HG02852 (cell line): ENCODE measurements around the gene AIFM2.
"Not testable (repeated sequence)": the region's sequence is repeated elsewhere in the genome, so short reads cannot be mapped to it uniquely, and the experiment has no call there.

Experiments
- ATAC-seq: cut with Tn5 transposase; IDR thresholded peaks from one replicate; pipeline ENCODE4 v1.9.1; 2021; ENCODE audit warnings: mild to moderate bottlenecking, moderate library complexity; ENCODE audit not compliant: unreplicated experiment

AIFM2 gene

DNA sequence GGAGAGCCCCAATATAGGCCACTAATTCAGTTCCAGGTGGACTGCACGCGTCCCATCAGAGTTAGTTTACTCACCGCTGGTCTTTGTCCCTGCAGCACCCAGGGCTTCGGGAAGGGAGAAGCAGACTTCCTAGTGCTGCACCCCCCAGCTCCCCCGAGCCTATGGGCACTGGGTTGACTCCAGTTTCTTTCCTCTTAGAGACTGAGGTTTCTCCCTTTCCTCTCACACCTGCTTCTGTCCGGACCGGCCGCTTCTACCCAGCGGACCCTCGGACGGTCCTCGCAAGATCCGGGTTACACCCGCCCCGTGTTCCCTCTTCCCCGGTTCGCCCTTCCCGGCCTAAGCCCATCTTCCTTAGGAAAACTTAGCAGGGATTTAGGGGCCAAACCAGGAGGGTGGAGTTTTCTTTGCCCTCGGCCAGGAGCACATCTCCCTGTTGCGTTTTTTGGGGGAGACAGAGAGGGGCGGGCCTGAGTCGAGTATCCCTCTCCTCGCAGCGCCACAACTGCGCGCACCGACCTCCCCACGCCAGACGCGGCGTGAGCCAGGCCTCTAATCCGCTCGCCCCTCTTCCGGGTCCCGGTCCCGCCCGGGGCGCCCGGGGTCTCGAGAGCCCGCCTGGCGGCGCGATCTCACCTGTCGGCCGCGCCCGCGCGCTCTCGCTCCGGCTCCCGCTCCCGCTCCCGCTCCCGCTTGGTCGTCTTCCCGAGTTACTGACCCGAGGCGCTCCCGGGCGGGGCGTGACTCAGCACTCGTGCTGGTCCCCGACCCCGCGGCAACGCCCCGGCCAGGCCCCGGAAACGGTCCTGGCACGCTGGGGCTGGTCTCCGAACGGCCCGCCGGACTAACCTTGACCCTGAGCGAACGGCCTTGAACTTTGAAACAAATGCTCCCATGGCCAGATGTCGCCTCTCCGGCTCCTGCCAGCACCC, at the start of gene AIFM2:
Gene AIFM2 (minus strand): TSS at position 728 of the 932 bp plus-strand sequence. CDS start 8,741 bp downstream, outside the sequence.
- peak; percentile 81 for ATAC-seq

DNA sequence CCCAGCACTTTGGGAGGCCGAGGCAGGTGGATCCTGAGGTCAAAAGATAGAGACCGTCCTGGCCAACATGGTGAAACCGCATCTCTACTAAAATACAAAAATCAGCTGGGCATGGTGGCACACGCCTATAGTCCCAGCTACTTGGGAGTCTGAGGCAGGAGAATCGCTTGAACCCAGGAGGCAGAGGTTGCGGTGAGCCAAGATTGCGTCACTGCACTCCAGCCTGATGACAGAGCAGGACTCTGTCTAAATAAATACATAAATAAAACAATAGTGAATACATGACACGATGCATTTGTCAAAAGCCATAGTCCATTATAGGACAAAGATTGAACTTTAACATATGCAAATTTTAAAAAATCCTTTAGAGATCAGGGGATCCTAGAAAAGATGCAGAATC, 46.6 kb upstream of the AIFM2 start:
- not testable (repeated sequence) for ATAC-seq

DNA sequence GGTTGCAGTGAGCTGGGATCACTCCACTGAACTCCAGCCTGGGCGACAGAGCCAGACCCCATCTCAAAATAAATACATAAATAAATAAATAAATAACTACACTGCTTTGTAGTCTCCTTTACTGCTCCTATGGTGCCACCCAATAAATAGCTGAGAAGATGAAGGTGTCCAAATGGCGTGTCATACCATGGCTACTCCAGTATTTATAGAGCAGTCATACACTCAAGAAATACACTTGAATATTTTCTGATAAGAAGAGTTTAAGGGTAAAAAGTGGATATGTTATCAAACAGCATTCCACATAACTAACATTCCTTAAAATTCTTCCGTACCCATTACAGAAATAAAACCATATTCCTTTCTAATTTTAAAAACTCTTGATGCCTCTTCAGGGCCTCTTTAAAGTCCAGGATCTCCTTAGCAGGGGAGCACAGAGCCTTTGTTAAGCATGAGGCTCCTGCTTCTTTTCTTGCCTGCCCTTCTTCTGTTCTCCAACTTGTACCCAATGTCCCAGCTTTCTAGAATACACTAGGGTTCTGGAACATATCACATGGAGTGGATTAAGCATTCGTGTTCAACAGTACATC, 45.6 kb upstream of the AIFM2 start:
- no peak for ATAC-seq

DNA sequence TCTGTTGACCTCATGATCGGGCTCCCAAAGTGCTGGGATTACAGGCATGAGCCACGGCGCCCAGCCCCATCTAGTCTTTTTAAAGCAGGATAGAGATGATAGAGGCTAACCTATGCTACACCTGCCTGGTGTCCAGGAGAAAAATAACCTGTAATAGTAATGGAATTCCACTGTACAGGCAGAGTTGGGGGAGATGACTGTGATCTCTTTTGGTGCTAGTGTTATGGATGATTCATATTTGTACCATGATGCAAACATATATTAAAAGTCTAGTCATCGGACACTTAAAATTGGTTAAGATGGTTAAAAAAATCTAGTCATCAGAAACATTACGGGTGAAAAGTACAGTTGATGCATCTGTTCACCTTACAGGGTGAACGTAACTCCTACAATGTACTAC, 43.8 kb upstream of the AIFM2 start:
- ATAC-seq: no peak

DNA sequence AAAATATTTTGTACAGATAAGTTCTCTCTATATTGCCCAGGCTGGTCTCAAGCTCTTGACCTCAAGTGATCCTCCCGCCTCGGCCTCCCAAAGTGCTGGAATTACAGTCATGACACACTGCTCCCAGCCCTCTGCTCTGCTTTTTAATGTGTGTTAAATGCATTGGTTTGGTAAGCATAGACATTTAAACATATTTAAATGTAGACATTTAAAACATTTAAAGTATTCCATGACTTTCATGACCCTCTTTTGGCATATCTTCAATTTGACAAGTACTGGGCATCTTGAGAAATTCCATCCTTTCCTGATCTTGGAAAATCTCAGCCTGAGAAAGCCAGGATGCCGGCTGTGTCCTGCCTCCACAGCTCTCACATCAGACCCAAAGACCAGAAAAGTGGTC, 42.9 kb upstream of the AIFM2 start:
- ATAC-seq: no peak

DNA sequence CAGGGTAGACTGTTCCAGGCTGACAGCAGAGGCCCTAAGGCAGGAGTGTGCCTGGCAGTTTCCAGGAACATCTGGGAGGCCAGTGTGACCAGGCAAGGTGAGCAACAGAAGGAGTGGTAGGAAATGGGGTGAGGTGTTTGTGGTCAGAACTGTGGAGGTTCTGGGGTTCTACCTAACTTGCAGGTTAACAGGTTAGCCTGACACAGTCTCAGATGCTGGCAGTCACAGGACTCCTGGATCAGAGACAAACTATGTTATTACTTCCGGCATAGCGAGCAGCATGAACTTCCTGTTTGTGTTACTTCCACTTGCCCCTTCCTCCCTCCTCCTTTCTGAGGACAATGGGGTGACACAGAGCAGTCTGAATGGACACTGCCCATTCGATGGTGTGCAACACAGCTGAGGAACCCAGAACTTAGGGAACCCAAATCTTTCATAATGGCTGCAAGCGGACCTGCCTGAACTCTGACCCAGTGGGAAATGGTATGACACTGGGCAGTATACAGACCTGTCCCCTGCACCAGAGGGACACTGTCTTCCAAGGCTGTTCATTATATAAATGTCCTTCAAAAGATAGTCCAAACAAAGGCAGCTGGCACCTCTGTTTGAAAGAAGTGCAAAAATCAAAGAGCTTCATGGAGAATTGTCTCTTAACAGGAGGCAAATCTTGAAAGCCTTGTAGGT, 41.6 kb upstream of the AIFM2 start:
- ATAC-seq: no peak

DNA sequence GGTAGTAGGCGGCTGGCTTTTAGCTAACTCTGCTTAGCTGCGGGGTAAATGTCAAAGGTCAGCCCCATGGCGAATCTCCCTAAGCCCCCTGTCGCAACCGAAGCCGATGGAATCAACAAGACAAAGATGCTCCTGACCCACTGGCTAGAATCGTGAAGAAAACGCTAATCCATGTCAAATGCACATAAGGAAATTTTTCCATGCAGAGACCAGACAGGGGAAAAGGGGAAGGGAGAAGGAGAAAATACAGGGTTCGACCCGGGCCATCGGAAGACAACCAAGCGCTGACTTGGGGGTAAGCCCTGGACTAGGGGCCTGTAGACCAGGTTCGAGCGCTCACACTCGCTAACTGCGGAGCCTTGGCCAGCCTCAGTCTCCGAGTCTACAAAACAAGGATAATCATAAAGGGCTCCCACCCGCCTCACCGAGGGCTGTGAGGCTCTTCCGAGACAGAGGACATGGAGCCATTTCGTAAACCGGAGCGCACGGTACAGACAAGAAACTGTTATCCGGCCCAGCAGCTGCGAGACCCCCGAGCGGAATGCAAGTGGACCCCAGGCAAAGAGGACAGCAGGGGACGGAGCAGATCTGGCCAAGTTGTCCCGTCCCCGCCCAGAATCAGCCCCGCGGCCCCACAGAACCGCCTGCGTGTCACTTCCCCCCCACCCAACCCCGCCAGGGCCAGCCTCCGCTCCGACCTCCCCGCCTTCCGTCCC, 37.2 kb upstream of the AIFM2 start:
- ATAC-seq: peak; percentile 16

DNA sequence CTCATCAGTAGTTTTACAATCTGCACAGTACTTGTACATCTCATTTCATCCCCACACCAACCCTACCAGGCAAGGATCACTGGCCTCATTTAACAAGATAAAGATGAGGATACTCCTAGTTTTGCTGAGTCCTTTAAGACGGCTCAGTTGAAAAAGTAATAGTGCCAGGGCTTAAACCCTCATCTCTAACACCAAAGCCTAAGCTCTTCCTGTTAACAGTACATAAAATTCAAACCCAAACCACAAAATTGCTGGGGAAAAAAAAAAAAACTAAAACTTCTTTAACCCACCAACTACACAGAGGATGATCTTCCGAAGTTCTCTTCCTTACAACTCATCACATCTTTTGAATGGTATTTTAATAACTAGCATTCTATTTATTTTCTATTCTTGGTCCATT, 36.4 kb upstream of the AIFM2 start:
- ATAC-seq: no peak

DNA sequence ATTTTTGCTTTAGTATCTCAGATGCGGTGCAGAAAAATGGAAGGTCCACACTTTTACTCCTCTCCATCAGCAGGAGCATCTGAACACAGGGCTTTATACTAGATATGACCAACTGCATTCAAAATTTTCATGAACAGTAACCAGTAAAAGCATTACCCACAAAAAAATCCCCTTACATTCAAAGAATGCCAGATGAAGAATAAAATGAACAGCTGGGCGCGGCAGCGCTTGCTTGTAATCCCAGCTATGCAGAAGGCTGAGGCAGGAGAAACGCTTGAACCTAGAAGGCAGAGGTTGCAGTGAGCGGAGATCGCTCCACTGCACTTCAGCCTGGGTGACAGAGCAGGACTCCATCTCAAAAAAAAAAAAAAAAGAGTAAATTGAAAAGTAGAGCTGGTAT, 34.6 kb upstream of the AIFM2 start:
- ATAC-seq: no peak

DNA sequence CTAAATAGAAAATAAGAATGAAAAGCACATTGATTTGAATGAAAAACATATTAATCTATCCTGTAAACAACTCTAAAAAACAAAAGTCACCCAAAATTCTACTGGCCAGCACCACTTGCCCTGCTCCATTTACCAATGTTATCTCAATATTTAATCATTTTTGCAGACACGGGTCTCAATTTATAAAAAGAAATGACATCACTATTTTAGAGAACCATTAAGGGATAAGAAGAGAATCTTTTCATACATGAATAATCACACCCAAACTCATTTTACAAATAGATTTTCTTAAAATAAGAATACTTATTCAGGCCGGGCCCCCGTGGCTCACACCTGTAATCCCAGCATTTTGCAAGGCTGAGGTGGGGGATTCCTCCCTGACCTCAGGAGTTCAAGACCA, 33.8 kb upstream of the AIFM2 start:
- no peak for ATAC-seq

DNA sequence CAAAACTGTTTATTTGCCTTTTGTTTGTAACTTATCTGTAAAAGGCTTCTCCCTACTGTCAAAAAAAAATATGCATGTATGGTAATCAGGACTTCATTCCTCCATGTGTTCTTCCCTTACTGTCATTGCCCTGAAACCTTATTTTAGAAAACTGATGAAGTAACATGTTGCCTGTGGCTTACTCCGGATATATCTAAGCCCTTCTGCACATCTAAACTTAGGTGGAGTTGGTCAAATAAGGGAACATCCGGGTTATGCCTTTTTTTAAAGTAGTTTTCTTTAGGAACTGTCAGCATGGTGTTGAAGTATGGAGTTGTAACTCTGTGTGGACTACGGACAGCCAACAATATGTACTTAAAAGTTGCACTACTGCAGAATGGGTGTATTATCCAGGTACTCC, 31.5 kb upstream of the AIFM2 start:
- ATAC-seq: no peak

DNA sequence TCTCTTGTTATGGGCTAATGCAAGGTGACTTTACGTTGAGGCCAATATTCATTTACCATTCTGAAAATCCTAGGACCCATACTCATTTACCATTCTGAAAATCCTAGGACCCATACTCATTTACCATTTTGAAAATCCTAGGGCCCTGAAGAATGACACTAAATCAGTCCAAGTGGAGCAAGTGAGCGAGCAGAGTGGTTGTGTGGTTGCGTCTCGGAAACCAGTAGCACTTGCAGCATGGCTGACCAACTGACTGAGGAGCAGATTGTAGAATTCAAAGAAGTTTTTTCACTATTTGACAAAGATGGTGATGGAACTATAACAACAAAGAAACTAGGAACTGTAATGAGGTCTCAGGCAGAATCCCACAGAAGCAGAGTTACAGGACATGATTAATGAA, 30.8 kb upstream of the AIFM2 start:
- ATAC-seq: no peak

DNA sequence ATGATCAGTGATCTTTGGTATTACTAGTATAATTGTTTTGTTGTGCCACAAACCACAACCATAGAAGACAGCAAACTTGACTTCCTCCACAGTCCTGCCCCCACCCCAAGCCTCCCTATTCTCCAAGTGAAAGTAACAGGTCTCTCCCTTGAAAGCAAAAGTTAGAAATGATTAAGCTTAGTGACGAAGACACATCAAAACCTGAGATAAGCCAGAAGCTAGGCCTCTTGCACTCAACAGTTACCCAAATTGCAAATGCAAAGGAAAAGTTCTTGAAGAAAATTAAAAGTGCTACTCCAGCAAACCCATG, 30.2 kb upstream of the AIFM2 start:
- ATAC-seq: peak; percentile 93

DNA sequence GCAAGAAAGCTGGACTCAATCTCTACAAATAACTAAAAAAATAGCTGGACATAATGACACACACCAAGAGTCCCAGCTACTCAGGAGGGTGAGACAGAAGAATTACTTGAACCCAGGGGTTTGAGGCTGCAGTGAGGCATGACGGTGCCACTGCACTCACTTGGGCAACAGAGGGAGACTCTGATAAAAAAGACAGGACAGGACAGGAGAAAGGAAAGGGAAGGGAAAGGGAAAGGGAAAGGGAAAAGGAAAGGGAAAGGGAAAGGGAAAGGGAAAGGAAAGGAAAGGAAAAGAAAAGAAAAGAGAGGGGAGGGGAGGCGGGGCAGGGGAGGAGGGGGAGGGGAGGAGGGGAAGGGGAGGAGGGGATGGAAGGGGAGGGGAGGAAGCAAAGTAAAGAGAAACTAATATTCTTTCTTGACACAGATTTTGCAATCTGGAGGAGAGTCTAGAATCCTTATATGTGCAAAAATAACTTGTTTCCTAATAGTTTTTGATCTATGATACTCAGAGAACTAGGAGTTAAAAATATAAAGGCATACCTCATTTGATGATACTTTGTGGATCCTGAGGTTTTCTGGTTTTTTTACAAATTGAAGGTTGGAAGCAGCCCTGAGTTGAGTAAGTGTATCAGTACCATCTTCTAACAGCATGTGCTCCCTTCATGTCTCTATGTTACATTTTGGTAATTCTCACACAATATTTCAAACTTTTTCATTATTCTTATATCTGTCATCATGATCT, 29.7 kb upstream of the AIFM2 start:
- ATAC-seq: no peak

DNA sequence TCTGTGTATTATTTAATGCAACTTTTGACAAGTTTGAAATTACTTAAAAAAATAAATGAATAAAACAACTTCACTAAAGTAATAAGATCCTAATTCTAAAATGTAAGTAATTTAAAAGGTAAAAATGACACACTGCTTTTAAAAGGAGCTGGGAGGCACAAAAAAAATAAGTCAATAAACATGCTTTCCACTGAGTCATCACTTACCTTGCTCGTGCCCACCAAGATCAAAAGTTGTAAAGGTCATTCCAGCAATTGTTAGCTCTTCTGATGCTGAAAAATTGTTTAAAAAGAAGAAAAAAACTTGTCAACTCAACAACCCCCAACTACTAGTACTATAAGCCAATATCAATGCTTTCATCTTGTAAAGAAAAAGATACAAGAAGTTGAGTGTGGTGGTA, 28.2 kb upstream of the AIFM2 start:
- ATAC-seq: no peak

DNA sequence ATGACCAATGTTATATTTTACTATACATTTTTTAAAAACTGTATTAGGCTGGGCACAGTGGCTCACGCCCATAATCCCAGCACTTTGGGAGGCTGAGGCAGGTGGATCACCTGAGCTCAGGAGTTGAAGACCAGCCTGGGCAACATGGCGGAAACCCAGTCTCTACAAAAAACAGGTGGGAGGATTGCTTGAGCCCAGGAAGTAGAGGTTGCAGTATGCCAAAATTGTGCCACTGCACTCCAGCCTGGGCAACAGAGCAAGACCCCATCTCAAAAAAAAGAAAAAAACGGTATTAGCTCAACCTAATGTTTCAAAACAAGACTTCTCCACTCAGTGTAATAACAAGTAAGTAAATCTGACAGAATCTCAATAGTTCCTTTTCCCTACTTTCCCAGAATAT, 26.7 kb upstream of the AIFM2 start:
- ATAC-seq: not testable (repeated sequence)

DNA sequence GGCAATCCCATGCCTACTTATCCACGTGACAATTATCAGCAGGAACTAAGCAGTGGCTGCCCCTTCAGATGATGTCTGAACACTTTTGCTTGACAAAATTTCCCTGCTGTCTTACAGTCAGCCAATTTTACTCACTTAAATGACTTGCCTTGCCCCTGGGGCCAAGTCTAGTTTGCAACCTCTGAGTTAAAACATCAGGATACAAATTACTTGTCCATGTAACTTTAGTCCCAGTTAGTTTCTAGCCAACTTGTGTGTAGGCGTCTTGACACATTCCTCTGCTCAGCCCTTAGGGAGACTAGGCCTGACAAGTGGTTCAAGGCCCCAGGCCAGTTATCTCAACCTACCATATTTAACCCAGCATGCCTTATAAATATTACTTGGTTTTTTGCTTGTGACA, 25.5 kb upstream of the AIFM2 start:
- no peak for ATAC-seq

DNA sequence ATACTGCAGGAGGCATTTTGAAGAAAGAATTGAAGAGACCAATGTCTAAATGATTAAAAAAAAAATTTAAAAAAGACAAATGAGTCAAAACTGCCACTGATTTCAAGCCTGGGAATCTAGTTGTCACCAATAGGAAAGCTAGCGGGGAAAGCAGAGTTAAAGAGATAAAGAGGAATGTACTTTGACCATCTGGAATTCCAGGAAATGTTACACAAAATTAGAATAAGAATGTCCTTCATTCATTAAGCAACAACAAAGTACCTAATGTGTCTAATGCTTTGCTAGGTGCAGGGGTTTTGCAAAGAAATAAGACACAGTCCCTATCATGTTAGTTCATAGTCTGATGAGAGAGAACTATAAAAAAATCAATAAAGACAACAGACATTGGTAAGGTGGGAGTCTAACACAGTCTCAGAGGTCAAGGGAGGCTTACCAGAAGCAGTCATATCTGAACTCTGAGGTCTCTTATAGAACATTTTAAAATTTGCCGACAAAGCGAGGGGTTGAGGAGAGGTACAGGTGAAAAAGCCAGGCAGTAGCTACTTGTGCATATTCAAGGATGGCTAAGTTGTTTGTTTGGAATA, 22.7 kb upstream of the AIFM2 start:
- no peak for ATAC-seq

DNA sequence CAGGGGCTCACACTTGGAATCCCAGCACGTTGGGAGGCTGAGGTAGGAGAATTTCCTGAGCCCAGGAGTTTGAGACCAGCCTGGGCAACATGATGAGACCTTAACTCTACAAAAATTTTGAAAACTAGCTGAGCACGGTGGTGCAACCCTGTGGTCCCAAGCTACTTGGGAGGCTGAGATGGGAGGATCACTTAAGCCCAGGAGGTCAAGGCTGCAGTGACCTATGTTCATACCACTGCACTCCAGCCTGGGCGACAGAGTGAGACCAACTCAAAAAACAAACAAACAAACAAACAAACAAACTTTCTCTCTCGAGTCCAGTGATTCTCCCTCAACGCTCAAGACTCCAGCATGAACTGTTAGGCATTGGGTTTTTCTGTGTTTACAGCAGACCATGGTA, 15.9 kb upstream of the AIFM2 start:
- no peak for ATAC-seq

DNA sequence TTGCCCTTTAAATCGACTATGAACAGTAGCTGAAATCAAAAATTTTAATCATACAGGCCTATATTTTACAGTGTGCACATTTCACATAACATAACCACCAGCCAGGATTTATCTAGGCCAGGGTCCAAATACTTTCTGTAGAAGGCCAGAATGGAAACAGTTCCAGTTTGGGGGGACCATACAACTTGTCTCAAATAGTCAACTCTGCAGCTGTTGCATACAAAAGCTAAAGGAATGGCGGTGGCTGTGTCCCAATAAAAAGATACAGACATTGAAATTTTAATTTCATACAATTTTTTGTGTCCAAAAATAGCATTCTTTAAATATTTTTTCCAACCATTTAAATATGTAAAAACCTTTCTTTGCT, 14.6 kb upstream of the AIFM2 start:
- ATAC-seq: no peak
